HEK293 (cell line): ENCODE data around the gene ZFPM1.

ENCODE experiments used
- CTCF ChIA-PET: fragments of 350-600 bp; formaldehyde crosslinking; extraction: SDS; loops from one replicate; lab custom pipeline; 2021; ENCODE audit warnings: antibody characterized with exemption; lab: Yijun Ruan, JAX
- POLR2A ChIA-PET: fragments of 300-600 bp; formaldehyde crosslinking; extraction: SDS; loops from one replicate; lab custom pipeline; 2020; ENCODE audit warnings: antibody characterized with exemption, inconsistent platforms; lab: Yijun Ruan, JAX
- H3K27ac ChIP-seq: fragments of 200-500 bp; sonication (Bioruptor generic); 2 replicates; pipeline ENCODE4 v1.5.1; 2014; ENCODE audit warnings: low read depth, low read length, control low read depth, inconsistent platforms; ENCODE audit errors: extremely low read depth
- H3K36me3 ChIP-seq, 2 experiments: fragments of 200-500 bp in 1 of 2; sonication (Bioruptor generic) in 1 of 2; 1 replicate in 1 of 2; 2 replicates in 1 of 2; pipeline ENCODE4 v1.5.1; 2014 to 2017; ENCODE audit warnings: inconsistent platforms in 2 of 2, low read length in 2 of 2; ENCODE audit not compliant: control insufficient read depth in 2 of 2, insufficient read depth in 1 of 2
- H3K4me1 ChIP-seq: fragments of 200-500 bp; sonication (Bioruptor generic); 2 replicates; pipeline ENCODE4 v1.5.1; 2014; ENCODE audit warnings: mild to moderate bottlenecking, low read length, inconsistent platforms; ENCODE audit not compliant: control insufficient read depth, insufficient read depth
- H3K4me3 ChIP-seq: 2 replicates; pipeline ENCODE4 v1.5.1; 2011; ENCODE audit warnings: low read depth, mild to moderate bottlenecking, control low read depth, low read length, moderate library complexity
- H3K9me3 ChIP-seq: fragments of 200-500 bp; sonication (Bioruptor generic); 2 replicates; pipeline ENCODE4 v1.5.1; 2014; ENCODE audit warnings: low read depth, low read length, inconsistent platforms; ENCODE audit not compliant: control insufficient read depth, insufficient read depth
- GLIS2 ChIP-seq: fragments of 450-650 bp; formaldehyde crosslinking; IDR thresholded peaks from 2 replicates; pipeline ENCODE4 v1.5.1; 2016; ENCODE audit warnings: missing biosample characterization, missing genetic modification characterization
- WT1 ChIP-seq: fragments of 450-650 bp; formaldehyde crosslinking; IDR thresholded peaks from 2 replicates; pipeline ENCODE4 v1.5.1; 2016; ENCODE audit warnings: missing biosample characterization, missing genetic modification characterization
- ZBTB6 ChIP-seq: fragments of 450-650 bp; formaldehyde crosslinking; IDR thresholded peaks from 2 replicates; pipeline ENCODE4 v1.5.1; 2017; ENCODE audit warnings: missing biosample characterization, missing genetic modification characterization
- ZNF10 ChIP-seq: fragments of 450-650 bp; formaldehyde crosslinking; IDR thresholded peaks from 2 replicates; pipeline ENCODE4 v1.5.1; 2017; ENCODE audit warnings: missing biosample characterization, missing genetic modification characterization
- ZNF155 ChIP-seq: fragments of 450-650 bp; formaldehyde crosslinking; IDR thresholded peaks from 2 replicates; pipeline ENCODE4 v1.5.1; 2016; ENCODE audit warnings: missing biosample characterization, missing genetic modification characterization
- ZNF175 ChIP-seq: fragments of 450-650 bp; formaldehyde crosslinking; IDR thresholded peaks from 2 replicates; pipeline ENCODE4 v1.5.1; 2016; ENCODE audit warnings: missing biosample characterization, missing genetic modification characterization
- ZNF184 ChIP-seq: fragments of 450-650 bp; IDR thresholded peaks from 2 replicates; pipeline ENCODE4 v1.5.1; 2018; ENCODE audit warnings: missing biosample characterization, mild to moderate bottlenecking, missing genetic modification characterization
- ZNF280D ChIP-seq: fragments of 450-650 bp; formaldehyde crosslinking; IDR thresholded peaks from 2 replicates; pipeline ENCODE4 v1.5.1; 2016; ENCODE audit warnings: missing biosample characterization, missing genetic modification characterization
- ZNF391 ChIP-seq: fragments of 450-650 bp; formaldehyde crosslinking; IDR thresholded peaks from 2 replicates; pipeline ENCODE4 v1.5.1; 2016; ENCODE audit warnings: low read depth, missing biosample characterization, missing genetic modification characterization, borderline replicate concordance
- ZNF501 ChIP-seq: fragments of 450-650 bp; formaldehyde crosslinking; IDR thresholded peaks from 2 replicates; pipeline ENCODE4 v1.5.1; 2016; ENCODE audit warnings: missing biosample characterization, missing genetic modification characterization
- ZNF544 ChIP-seq: fragments of 450-650 bp; formaldehyde crosslinking; IDR thresholded peaks from 2 replicates; pipeline ENCODE4 v1.5.0; 2017; ENCODE audit warnings: missing biosample characterization, missing genetic modification characterization
- ZNF548 ChIP-seq: fragments of 450-650 bp; formaldehyde crosslinking; IDR thresholded peaks from 2 replicates; pipeline ENCODE4 v1.5.1; 2016; ENCODE audit warnings: missing biosample characterization, missing genetic modification characterization
- ZNF560 ChIP-seq: fragments of 450-650 bp; formaldehyde crosslinking; IDR thresholded peaks from 2 replicates; pipeline ENCODE4 v1.5.1; 2017; ENCODE audit warnings: missing biosample characterization, missing genetic modification characterization, borderline replicate concordance
- ZNF639 ChIP-seq: fragments of 450-650 bp; formaldehyde crosslinking; IDR thresholded peaks from 2 replicates; pipeline ENCODE4 v1.5.1; 2016; ENCODE audit warnings: missing biosample characterization, missing genetic modification characterization
- ZNF704 ChIP-seq: fragments of 450-650 bp; formaldehyde crosslinking; IDR thresholded peaks from 2 replicates; pipeline ENCODE4 v1.5.1; 2016; ENCODE audit warnings: missing biosample characterization, missing genetic modification characterization
- ZNF76 ChIP-seq: fragments of 450-650 bp; formaldehyde crosslinking; IDR thresholded peaks from 2 replicates; pipeline ENCODE4; 2016; ENCODE audit warnings: low read depth, missing biosample characterization, missing genetic modification characterization, borderline replicate concordance
- ZNF776 ChIP-seq: fragments of 450-650 bp; formaldehyde crosslinking; IDR thresholded peaks from 2 replicates; pipeline ENCODE4 v1.5.0; 2017; ENCODE audit warnings: missing biosample characterization, missing genetic modification characterization, borderline replicate concordance
- ZNF830 ChIP-seq: fragments of 450-650 bp; IDR thresholded peaks from 2 replicates; pipeline ENCODE4 v1.5.0; 2018; ENCODE audit warnings: missing biosample characterization, missing genetic modification characterization, low read depth, mild to moderate bottlenecking, moderate library complexity
- ZNF837 ChIP-seq: fragments of 450-650 bp; formaldehyde crosslinking; IDR thresholded peaks from 2 replicates; pipeline ENCODE4 v1.5.1; 2016; ENCODE audit warnings: missing biosample characterization, missing genetic modification characterization

The ZFPM1 gene

GRCh38 chr16:88407807-88408206, 45.3 kb upstream of the ZFPM1 start:
- Histone ChIP-seq H3K27ac (no peak overlapping the region), H3K4me1 (no peaks in the 10 kb centered on the region), H3K9me3 (no peaks in the 10 kb centered on the region), H3K36me3 (no peaks in the 10 kb centered on the region), H3K4me3 (no peak overlapping the region)
- no peak for TF ChIP-seq WT1 (tag by site-specific recombination)
- no peak for TF ChIP-seq ZNF76 (tag by site-specific recombination)
- no peak for TF ChIP-seq ZNF548 (tag by site-specific recombination)
- no peak for TF ChIP-seq ZNF391 (tag by site-specific recombination)
- no peak for TF ChIP-seq ZNF184
- TF ChIP-seq ZNF155 (tag by site-specific recombination) = no peak
- no peak for TF ChIP-seq ZNF175
- TF ChIP-seq ZNF501 (tag by site-specific recombination) = no peak
- TF ChIP-seq ZNF776 (tag by site-specific recombination) = no peak
- TF ChIP-seq ZNF280D (tag by site-specific recombination) = no peak
- TF ChIP-seq ZNF837 (tag by site-specific recombination) = no peak
- no peak for TF ChIP-seq ZNF639
- TF ChIP-seq ZNF560 (tag by site-specific recombination) = no peak
- TF ChIP-seq ZNF830 (tag by site-specific recombination) = no peak
- POLR2A ChIA-PET = no interaction called here
- CTCF ChIA-PET = no interaction called here

- TF ChIP-seq ZNF544 (tag by site-specific recombination) (no peak), ZNF704 (tag by site-specific recombination) (no peak), ZBTB6 (no peak), ZNF10 (tag by site-specific recombination) (no peak), GLIS2 (tag by site-specific recombination) (no peak), ZNF830 (tag by site-specific recombination) (no peak)
- H3K4me1 ChIP-seq = no peaks in the 10 kb centered on the region
- H3K27ac ChIP-seq = no peak overlapping the region
- no peaks in the 10 kb centered on the region for H3K36me3 ChIP-seq
- CTCF ChIA-PET = no interaction called here
- POLR2A ChIA-PET = no interaction called here
- H3K9me3 ChIP-seq = no peaks in the 10 kb centered on the region
- no peak overlapping the region for H3K4me3 ChIP-seq
Observed at GRCh38 chr16:88408561-88409142, 44.4 kb upstream of the ZFPM1 start.
